GM18870 (cell line): ENCODE data around the gene CYREN.
"Not testable (repeated sequence)": the region's sequence is repeated elsewhere in the genome, so short reads cannot be mapped to it uniquely, and the experiment has no call there.

Experiments
- ATAC-seq: cut with Tn5 transposase; IDR thresholded peaks from one replicate; pipeline ENCODE4 v1.9.1; 2021; ENCODE audit warnings: moderate library complexity; ENCODE audit not compliant: unreplicated experiment

CYREN gene

GRCh38 chr7:135160858-135161653 lies 9.5 kb downstream of the CYREN start:
- no peak for ATAC-seq

GRCh38 chr7:135160098-135160857 lies 10.2 kb downstream of the CYREN start:
- no peak for ATAC-seq

- no peak for ATAC-seq
These were observed 11.0 kb downstream of the CYREN start for GRCh38 chr7:135159359-135160085.

- ATAC-seq, result no peak
These were observed 11.6 kb downstream of the CYREN start for GRCh38 chr7:135158874-135159273.

GRCh38 chr7:135158141-135158655 lies 12.3 kb downstream of the CYREN start:
- ATAC-seq, result no peak

GRCh38 chr7:135156290-135156689 lies 14.2 kb downstream of the CYREN start:
- ATAC-seq, result no peak

GRCh38 chr7:135154734-135155133 lies 15.8 kb downstream of the CYREN start:
- no peak for ATAC-seq

GRCh38 chr7:135152442-135152841 lies 18.1 kb downstream of the CYREN start:
- ATAC-seq, result no peak

- ATAC-seq, result no peak
These were observed 19.0 kb downstream of the CYREN start for GRCh38 chr7:135151533-135151932.

- no peak for ATAC-seq
These were observed 19.4 kb downstream of the CYREN start for GRCh38 chr7:135151132-135151531.

GRCh38 chr7:135150072-135150782 lies 20.3 kb downstream of the CYREN start:
- ATAC-seq, result no peak

- peak; percentile 66 for ATAC-seq
These were observed 22.4 kb downstream of the CYREN start, which contains the start of gene TMEM140 for GRCh38 chr7:135147899-135148721. TMEM140 (plus strand) TSS chr7:135148072; CDS start chr7:135164442, 16,370 bp downstream.

GRCh38 chr7:135147341-135147898 lies 23.1 kb downstream of the CYREN start:
- ATAC-seq, result no peak

GRCh38 chr7:135143885-135144668 lies 26.4 kb downstream of the CYREN start:
- ATAC-seq, result no peak

- ATAC-seq, result no peak
These were observed 40.9 kb downstream of the CYREN start for GRCh38 chr7:135129579-135129978.

- ATAC-seq, result no peak
These were observed 41.6 kb downstream of the CYREN start for GRCh38 chr7:135128931-135129330.

- ATAC-seq, result not testable (repeated sequence)
These were observed 45.9 kb downstream of the CYREN start for GRCh38 chr7:135124631-135125030.

GRCh38 chr7:135121868-135122267 lies 48.6 kb downstream of the CYREN start:
- no peak for ATAC-seq

GRCh38 chr7:135117096-135117495 lies 53.4 kb downstream of the CYREN start:
- no peak for ATAC-seq
